GM19023 (cell line): ENCODE results near the gene PINLYP.
"Not testable (repeated sequence)": the region's sequence is repeated elsewhere in the genome, so short reads cannot be mapped to it uniquely, and the experiment has no call there.

Experiments used
- ATAC-seq: cut with Tn5 transposase; IDR thresholded peaks from one replicate; pipeline ENCODE4 v1.9.1; 2021; ENCODE audit warnings: mild to moderate bottlenecking, moderate library complexity; ENCODE audit not compliant: unreplicated experiment

PINLYP gene

GRCh38 chr19:43578787-43579186, 3.2 kb downstream of the PINLYP start:
- ATAC-seq = no peak

- ATAC-seq = no peak
These were observed 5.9 kb downstream of the PINLYP start for GRCh38 chr19:43581467-43581866.

GRCh38 chr19:43582495-43582894, 6.9 kb downstream of the PINLYP start:
- ATAC-seq = no peak

GRCh38 chr19:43584484-43584883, 8.9 kb downstream of the PINLYP start:
- no peak for ATAC-seq

GRCh38 chr19:43586346-43586745, 10.7 kb downstream of the PINLYP start:
- no peak for ATAC-seq

GRCh38 chr19:43587029-43587428, 11.4 kb downstream of the PINLYP start:
- not testable (repeated sequence) for ATAC-seq

- ATAC-seq = no peak
These were observed 13.7 kb downstream of the PINLYP start for GRCh38 chr19:43589277-43589676.

- no peak for ATAC-seq
These were observed 14.1 kb downstream of the PINLYP start for GRCh38 chr19:43589678-43590077.

GRCh38 chr19:43591904-43592772, 16.5 kb downstream of the PINLYP start:
- no peak for ATAC-seq

GRCh38 chr19:43592800-43593350, 17.3 kb downstream of the PINLYP start:
- no peak for ATAC-seq

- ATAC-seq = no peak
These were observed 18.6 kb downstream of the PINLYP start for GRCh38 chr19:43594081-43594697.

- no peak for ATAC-seq
These were observed 19.4 kb downstream of the PINLYP start for GRCh38 chr19:43594710-43595604.

- peak; percentile 8 for ATAC-seq
These were observed 20.0 kb downstream of the PINLYP start for GRCh38 chr19:43595605-43595998.

GRCh38 chr19:43595999-43596841, 20.6 kb downstream of the PINLYP start, which contains the start of the genes IRGQ and ZNF576:
TSS of gene IRGQ (minus strand) at chr19:43596134. CDS start at chr19:43595338, 796 bp downstream.
TSS of gene ZNF576 (plus strand) at chr19:43596595. CDS start at chr19:43597109, 514 bp downstream.
- ATAC-seq = peak; percentile 82

GRCh38 chr19:43596842-43597461, 21.4 kb downstream of the PINLYP start:
- ATAC-seq = no peak

- no peak for ATAC-seq
These were observed 22.3 kb downstream of the PINLYP start for GRCh38 chr19:43597876-43598275.

GRCh38 chr19:43598445-43599240, 23.0 kb downstream of the PINLYP start:
- no peak for ATAC-seq

- no peak for ATAC-seq
These were observed 24.2 kb downstream of the PINLYP start for GRCh38 chr19:43599635-43600295.
